NCI-H748 (cell line): ENCODE results near the gene DNAH8.
A peak's percentile ranks its signal among the peaks of the same experiment; 100 is the strongest.

ENCODE experiments used
- DNase-seq: peaks from one replicate; lab custom pipeline; 2025; ENCODE audit not compliant: unreplicated experiment; lab: John Stamatoyannopoulos, UW

DNAH8 gene

DNA sequence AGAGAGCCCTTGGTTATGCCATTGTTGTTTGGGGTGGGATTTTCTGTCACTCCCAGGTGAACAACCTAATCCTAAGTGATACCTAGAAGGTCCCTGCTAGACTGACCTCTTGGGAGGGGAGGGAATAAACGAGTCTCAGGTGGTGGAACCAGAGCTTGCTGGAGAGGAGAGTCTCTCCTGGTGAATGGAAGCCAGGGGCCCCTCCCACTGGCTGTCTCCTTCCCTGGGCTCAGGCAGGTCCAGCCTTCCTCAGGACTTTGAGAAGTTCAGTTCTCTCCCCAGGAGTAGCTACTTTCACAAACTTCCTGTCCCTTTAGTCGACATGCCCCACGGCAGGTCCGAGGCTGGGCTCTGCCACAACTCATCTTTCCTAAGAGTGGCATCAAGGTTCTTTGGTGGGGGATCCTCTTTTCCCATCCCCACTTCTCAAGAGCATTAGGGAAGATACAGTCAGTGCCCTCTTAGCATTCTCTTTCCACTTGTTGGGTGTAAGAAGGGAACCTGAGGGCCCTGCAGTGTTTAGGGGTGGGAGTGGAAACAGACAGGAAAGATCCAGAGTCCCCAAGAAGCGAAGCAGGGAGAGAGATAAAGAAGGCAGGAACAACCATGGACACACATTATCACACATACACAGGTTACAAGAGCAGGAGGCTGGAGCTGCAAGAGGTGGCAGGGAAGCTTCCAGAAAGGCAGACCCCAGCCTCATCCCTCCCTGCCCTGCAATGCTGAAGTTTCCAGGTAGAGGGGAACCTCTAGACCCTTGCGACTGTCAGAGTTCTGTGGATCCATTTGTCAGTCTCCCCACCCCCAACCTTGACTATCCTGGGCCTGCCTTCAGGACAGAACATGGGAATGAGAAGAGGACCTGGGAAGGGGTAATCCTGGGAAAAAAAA is 332.6 kb downstream of the DNAH8 start:
- DNase-seq: no peak

- no peak for DNase-seq
Measured at GRCh38 chr6:39048481-39049399, 333.6 kb downstream of the DNAH8 start, which contains the start of gene GLP1R. GLP1R (plus strand) TSS chr6:39048781; CDS start chr6:39048841, 60 bp downstream.

DNA sequence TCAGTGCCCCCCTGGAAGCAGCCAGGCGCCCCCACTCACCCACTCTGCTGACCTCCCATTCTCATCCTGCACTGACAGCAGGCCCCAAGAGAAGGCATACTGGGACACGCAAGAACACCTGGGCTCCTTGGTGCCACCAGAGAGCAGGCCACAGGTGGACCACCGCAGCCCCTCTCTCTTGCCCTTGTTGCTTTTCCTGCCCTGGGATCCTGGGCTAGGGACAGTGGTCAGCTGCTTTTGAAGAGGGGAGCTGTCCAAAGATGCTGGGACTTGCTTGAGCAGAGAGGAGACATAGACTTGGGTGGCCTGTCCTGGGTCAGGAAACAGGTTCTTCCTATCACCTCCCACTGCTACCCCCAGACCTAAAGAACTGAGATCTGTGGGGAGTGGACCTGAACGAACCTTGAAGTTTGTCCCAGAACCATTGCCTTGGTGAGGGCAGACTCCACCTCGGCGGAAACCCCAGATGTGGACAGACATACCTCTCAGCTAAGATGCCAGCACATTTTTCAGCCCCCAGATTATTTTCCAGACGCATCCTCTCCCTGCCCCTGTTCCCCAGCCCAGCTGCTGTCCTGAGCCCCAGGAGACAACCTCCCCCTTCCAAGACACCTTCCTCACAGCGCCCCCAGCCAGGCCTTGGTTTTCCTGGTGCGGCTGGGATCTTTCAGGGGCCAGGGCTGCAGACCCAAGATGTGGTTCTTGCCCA is 334.6 kb downstream of the DNAH8 start:
- DNase-seq: no peak

DNA sequence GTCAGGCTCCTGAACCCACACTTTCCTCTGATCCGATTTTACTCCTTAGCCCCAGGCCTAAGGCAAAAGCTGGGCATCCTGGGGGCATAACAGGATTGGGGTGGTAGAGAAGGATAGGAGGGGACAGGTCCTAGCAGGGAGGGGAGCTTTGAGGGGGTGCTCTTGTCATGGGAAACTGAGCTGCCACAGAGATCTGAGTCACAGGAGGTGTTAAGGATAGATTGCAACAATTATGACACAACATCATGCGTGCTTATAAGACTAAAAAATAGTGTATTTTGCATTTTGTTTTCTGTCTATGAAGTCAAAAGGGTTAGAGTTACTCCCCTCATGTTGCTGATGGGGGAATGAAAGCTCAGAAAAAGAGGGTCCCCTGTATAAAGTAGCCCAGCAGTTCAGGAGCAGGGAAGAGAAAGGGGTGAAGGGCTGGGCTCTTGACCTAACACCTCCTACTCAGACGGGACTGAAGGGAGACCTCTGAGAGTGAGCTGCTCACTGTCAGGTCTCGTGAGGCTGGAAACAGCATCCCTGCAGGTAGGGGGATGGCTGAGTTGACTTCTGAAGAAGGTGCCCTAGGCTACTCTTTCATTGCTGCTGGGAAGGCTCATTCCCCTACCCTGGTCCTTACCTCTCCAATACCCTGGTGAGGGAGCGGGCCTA is 335.5 kb downstream of the DNAH8 start:
- no peak for DNase-seq

DNA sequence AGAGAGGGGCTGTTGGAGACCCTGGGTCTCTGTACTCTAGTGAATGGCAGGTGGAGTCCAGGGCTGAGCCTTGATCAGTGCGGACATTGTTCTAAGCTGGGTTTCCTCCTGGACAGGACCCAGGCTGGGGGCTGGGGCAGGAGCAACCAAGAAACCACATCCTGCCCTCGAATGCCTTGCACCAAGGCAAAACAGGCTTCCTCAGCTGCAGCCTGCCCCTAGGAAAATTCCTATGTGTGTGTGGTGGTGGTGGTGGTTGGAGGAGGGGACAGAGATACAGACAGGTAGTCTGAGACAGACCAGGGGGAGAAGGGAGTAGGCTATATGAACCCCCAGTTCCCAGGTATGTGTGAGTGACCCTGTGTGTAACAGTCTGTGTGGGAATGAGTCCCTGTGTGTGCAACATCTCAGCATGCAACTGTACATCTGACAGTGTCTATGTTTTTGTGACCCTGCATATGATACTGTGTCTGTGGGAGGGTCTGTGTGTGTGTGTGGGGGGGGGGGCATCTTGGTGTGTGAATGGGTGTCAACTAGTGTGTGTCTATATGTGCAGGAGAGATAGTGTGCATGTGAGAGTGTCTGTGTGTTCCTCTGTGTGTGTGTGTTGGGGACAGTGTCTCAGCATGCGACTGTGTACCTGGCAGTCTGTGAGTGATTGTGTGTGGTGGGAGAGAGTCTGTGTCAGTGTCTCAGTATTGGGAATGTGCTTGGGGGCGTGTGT is 336.4 kb downstream of the DNAH8 start:
- DNase-seq: no peak

DNA sequence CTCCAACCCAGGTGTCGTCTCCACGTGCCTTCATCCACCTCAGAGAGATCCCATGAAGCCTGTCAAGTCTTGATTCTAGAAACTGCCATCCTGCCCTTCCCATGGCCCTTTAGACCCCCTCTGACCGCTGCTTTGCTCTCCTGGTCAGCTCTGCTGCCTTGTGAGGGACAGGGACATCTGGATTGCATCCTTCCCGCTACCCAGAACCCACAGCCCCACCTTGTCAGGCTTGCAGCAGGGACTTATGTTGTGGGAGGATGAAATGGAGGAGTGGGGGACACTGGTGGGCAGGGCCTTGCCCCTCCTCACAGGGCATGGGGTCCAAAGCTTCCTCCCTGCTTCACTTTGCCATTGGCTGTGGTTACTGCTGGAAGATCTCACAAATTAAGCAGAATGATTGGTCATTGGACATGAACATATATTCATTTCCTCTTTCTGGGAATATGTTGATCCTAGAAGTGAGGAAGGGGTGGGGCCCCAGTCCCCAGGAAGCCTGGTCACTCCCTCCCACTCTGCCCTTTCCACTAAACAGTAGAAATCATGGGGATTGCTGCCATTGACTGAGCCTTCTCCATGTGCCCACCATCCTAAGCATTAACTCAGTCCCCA is 338.0 kb downstream of the DNAH8 start:
- DNase-seq: no peak

DNA sequence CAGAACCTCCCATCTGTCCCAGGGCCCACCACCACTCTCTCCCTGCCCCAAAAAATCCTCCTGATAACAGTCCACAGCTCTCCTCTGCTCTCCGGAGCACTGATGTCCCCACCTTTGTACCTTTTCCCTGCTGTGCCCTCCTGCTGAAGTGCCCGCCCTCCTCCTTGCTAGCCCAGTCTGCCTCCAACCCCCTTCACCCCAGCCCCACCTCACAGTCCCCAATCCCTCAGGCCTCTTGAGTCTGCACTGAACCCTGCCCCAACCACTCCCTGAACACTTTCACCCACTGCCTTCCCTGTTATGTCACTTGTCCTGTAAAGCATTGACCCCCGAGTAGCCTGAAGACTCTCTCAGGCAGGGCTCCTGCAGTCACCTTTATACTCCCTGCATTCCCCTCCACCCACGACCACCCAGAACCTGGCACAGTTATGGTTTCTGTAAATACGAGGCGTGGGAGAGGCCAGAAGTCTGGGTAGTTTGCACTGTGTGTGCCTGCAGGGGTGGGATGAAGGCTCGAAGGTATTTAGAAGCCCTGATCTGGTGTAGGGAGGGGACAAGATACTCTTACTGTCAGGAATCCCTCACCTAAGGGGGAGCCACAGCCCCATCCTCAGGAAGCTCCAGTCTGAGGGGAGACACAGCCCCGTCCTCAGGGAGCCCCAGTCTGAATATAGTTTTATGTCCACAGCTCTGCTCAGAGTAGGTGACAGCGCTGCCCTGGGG is 338.9 kb downstream of the DNAH8 start:
- no peak for DNase-seq

DNA sequence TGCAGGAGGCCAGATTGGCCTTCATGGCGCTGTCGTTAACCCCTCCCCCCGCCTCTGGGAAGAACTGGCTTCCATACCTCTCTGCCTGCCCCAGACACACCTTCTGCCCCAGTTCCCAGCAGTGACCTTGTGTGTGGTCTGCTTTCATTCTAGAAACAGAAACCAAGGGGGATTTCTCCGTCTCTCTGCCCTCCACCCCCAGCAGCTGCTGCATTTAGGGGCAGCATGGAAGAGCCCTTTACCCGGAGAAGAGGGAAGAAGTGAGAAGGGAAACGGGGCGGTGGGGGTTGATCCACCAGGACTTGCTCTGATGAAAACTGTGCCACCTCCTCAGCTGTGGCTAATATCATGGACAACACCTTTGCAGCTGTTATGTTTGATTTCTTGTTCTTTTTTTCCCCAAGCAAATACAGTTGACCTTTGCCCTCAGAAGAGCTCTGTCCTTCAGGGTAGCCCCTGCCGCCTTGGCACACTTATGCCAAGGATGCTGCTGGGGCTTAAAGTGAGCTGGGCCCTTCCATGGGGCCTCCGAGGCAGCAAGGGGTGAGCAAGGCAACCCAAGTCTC is 339.5 kb downstream of the DNAH8 start:
- DNase-seq: no peak

GRCh38 chr6:39055661-39056060 is 340.6 kb downstream of the DNAH8 start:
- no peak for DNase-seq

- DNase-seq: no peak
Measured at GRCh38 chr6:39056191-39056590, 341.1 kb downstream of the DNAH8 start.

DNA sequence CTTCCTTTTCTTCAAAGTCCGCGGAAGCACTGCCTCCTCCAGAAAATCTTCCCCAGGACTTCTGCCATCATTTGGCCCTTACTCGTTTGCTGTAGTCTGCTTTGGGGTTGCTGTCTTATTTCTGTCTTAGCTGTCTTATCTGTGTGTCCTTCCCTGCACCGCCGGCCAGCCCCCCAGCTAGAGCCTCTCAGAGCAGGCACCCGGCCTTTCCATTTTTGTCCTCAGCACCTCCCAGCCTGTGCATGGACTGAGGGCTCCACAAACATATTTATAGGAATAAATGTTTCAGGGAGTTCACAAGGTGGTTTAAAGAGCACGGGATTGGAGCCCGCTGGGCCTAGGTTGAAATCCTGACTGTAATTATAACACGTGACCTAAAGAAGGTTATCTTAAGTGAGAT is 341.6 kb downstream of the DNAH8 start:
- no peak for DNase-seq

- no peak for DNase-seq
Measured at GRCh38 chr6:39057251-39058155, 342.4 kb downstream of the DNAH8 start.

DNA sequence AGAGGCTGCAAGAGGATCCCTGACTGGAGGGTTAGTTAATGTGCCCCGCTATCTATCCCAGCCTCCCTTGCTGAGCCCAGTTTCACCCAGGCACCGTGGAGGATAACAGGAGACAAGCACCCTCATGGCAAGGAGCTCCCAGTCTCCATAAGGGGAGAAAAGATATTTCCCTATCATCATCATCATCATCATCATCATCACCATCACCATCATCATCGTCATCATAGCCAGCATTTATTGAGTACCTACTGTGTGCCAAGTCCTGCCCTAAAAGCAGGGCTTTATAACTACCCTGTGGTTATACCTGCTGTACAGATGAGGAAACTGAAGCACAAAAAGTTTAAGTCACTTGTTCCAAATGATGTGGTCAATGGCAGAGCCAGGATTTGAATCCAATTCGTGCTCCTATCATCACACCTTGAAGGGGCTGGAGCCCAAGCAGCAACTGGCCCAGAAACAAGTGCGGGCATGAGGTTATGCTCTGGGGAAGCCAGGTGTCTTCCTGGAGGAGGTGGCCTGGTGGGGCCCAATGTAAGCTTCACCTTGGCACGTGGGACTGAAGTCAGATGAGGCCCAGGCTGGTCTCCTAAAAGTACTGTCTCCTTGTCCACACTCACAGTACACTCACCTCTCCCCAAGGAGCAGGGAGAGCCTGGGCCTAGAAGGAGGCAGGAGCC is 343.5 kb downstream of the DNAH8 start:
- DNase-seq: no peak

GRCh38 chr6:39059496-39060310 is 344.6 kb downstream of the DNAH8 start:
- peak; percentile 87 for DNase-seq

- no peak for DNase-seq
Measured at GRCh38 chr6:39060467-39061160, 345.5 kb downstream of the DNAH8 start.

DNA sequence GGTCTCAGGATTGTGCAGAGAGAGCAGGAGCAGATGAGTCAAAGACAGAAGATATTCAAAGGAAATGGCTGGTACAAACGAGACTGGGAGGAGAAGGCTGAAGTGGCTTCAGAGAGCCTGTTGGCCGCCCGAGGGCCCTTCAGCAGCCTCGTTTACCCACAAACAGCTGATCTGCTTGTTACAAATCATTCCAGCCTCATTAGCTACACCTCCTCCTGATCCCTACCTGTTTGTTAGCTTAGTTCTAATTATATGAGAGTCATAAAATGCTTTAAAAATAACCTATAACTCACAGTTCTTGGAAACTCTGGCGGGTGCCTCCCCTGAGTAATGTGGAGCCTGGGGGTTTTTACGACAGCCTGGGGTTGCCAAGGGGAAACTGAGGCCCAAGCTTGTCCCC is 346.1 kb downstream of the DNAH8 start:
- DNase-seq: no peak
